Bronchial epithelial cell (primary cell): ENCODE data around the gene MED31. TPM values are rescaled to one million over a fixed set of nuclear protein-coding genes. Genes with fewer than 3 reads are reported as not detected.
"Not testable (repeated sequence)": the region's sequence is repeated elsewhere in the genome, so short reads cannot be mapped to it uniquely, and the experiment has no call there.

Experiments
- DNase-seq: peaks from one replicate; pipeline ENCODE4 v3.0.0-alpha.2; 2010; ENCODE audit warnings: low read depth
- FAIRE-seq: peaks from 2 replicates; lab custom pipeline; 2011; peaks lifted over from hg19 to GRCh38; lab: Jason Lieb, UNC
- H3K27me3 ChIP-seq: 2 replicates; pipeline ENCODE4 v1.5.1; 2011; ENCODE audit warnings: low read length; ENCODE audit not compliant: control insufficient read depth, insufficient read depth
- H3K36me3 ChIP-seq: 2 replicates; pipeline ENCODE4 v1.5.1; 2011; ENCODE audit warnings: low read length; ENCODE audit not compliant: control insufficient read depth, insufficient read depth
- H3K4me3 ChIP-seq: 2 replicates; pipeline ENCODE4 v1.5.1; 2011; ENCODE audit warnings: mild to moderate bottlenecking, low read depth, low read length, control low read depth
- total RNA-seq: library from RNA; depleted of rRNA; stranded (reverse); fragments of >200 nt; gene quantifications from 2 replicates; pipeline ENCODE4 v1.2.1, GENCODE V29; 2014
- TF ChIP-seq, protein P1 (sequence below): IDR thresholded peaks from 2 replicates; pipeline ENCODE4 v1.5.1; 2011; ENCODE audit warnings: mild to moderate bottlenecking, moderate library complexity, low read length, control low read depth, inconsistent platforms; ENCODE audit not compliant: insufficient read depth, severe bottlenecking

MED31 gene
- total RNA-seq, 1 donor from 2014 or later, result 11.1 TPM

DNA sequence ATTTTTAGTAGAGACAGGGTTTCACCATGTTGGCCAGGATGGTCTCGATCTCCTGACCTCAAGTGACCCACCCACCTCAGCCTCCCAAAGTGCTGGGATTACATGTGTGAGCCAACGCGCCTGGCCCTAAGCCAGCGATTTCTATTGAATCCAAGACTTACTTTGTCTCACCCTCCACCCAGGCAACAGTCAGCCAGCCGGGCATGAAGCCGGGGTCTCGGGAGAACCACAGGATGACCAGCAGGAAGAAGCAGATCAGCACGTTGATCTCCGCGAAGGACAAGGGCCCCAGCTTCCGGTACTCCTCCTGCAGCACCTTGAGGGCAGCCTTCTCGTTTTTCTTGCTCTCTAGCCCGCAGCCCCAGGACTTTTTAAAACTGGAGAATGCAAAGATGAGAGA lies 44.2 kb upstream of the MED31 start:
- DNase-seq, result no peak
- no peak for FAIRE-seq

DNA sequence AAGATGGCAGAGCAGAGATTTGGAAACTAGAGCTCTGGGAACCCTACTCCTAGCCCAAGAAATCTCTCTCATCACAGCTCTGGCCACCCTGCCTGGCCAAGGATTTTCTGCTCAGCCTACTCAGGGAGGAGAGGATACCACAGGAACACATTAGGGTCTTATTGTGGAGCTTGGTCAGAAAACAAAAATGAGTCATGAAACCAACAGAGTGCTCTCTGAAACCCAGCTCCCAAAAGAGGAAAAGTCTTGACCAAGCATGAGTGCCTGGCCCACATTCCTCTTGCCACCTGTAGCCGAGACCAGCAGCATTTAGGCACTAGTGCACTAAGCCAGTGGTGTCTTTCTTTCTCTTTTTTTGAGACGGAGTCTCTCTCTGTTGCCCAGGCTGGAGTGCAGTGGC lies 43.6 kb upstream of the MED31 start:
- Histone ChIP-seq H3K4me3 (no peak overlapping the region), H3K36me3 (no peaks in the 10 kb centered on the region), H3K27me3 (peaks cover 2% of the 10 kb centered on the region)
- TF ChIP-seq, protein P1, sequence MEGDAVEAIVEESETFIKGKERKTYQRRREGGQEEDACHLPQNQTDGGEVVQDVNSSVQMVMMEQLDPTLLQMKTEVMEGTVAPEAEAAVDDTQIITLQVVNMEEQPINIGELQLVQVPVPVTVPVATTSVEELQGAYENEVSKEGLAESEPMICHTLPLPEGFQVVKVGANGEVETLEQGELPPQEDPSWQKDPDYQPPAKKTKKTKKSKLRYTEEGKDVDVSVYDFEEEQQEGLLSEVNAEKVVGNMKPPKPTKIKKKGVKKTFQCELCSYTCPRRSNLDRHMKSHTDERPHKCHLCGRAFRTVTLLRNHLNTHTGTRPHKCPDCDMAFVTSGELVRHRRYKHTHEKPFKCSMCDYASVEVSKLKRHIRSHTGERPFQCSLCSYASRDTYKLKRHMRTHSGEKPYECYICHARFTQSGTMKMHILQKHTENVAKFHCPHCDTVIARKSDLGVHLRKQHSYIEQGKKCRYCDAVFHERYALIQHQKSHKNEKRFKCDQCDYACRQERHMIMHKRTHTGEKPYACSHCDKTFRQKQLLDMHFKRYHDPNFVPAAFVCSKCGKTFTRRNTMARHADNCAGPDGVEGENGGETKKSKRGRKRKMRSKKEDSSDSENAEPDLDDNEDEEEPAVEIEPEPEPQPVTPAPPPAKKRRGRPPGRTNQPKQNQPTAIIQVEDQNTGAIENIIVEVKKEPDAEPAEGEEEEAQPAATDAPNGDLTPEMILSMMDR, result no peak
- FAIRE-seq (peak; percentile 13), DNase-seq (no peak)

More for the DNA sequence above, 44.2 kb upstream of the MED31 start:
- Histone ChIP-seq H3K36me3 (no peaks in the 10 kb centered on the region), H3K27me3 (peaks cover 2% of the 10 kb centered on the region), H3K4me3 (no peak overlapping the region)
- TF ChIP-seq, protein P1, result no peak

DNA sequence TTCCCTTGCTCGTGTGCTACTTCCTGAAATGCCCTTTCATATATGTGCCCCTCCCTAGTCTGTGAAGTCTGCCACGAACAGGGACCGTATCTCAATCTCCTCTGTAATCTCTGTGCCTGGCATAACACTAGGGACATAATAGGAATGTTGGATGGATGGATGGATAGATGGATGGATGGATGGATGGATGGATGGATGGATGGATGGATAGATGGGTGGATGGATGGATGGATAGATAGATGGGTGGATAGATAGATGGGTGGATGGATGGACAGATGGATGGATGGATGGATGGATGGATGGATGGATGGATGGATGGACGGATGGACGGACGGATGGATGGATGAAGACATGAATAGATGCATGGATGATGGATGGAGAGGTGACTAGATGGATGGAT lies 40.6 kb upstream of the MED31 start:
- not testable (repeated sequence) for H3K36me3 ChIP-seq, DNase-seq, H3K4me3 ChIP-seq, H3K27me3 ChIP-seq, FAIRE-seq

DNA sequence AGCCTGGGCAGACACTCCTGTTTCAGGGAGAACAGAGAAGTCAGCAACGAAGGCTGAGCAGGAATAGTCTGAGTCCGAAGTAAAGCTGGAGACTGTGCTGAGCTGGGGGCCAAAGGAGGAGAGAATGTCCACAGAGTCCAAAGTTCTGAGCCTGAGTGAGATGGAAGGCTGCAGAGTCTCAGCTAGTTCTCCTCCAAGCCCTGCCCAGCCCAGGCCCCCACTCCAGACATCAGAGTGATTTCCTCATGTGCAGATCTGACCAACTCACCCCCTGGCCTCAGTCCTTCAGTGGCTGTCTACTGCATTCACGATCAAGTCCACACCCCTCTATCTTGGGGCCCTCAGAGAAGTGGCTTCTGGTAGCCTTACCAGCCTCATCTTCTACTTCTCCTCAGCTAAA lies 40.1 kb upstream of the MED31 start:
- DNase-seq, result no peak

DNA sequence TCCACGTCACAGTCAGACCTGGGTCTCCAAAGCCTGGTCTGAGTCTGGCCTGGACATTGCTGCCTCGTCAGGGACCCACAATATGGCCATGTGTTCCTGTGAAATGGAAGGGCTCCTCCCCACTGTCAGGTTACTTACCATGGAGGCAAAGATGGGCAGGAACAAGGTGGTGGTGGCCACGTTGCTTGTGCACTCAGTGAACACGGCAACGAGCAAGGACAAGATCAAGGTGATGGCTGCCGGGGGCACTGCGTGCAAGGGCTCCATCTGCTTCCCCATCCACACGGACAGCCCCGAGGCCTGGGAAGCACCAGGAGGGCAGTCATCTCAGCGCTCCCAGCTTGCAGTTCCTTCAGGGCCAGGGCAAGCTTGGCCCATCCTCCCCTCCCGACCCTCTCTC lies 39.2 kb upstream of the MED31 start:
- Histone ChIP-seq H3K27me3 (peaks cover 2% of the 10 kb centered on the region), H3K4me3 (no peak overlapping the region), H3K36me3 (no peaks in the 10 kb centered on the region)
- DNase-seq (no peak), FAIRE-seq (no peak)
- TF ChIP-seq, protein P1, result no peak

More for the DNA sequence above, 40.1 kb upstream of the MED31 start:
- FAIRE-seq, result no peak
- TF ChIP-seq, protein P1, result no peak
- Histone ChIP-seq H3K36me3 (no peaks in the 10 kb centered on the region), H3K4me3 (no peak overlapping the region), H3K27me3 (peaks cover 2% of the 10 kb centered on the region)

DNA sequence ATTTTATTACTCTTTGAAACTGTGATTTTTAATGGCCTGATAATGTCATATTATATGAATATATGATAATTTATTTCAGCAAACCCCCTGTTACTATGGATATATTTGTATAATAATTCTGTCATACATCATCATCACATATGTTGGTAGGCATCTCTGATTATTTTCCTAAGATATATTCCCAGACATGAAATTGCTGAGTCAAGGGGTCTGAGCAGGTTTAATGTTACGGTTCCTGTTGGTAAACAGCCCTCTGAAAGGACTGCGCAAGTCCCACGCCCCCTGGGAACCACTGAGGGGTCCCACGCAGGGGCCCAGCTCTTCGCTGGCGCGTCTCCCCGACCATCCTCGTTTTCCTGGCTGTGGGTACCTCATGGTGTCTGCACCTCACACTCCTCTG lies 37.5 kb upstream of the MED31 start:
- Histone ChIP-seq H3K4me3 (no peak overlapping the region), H3K36me3 (no peaks in the 10 kb centered on the region), H3K27me3 (no peaks in the 10 kb centered on the region)
- FAIRE-seq (no peak), DNase-seq (no peak)
- TF ChIP-seq, protein P1, result no peak
